Heart right ventricle (tissue), 16 donors: ENCODE data around the gene PTPRN2. TPM values are rescaled to one million over a fixed set of nuclear protein-coding genes. Genes with fewer than 3 reads are reported as not detected.

Experiments
- ATAC-seq, 8 donors: fragments of 200-7000 bp; cut with Tn5 transposase; one replicate each; pipeline ENCODE4 v1.9.1; 2020; ENCODE audit warnings: mild to moderate bottlenecking in 8 of 8, moderate library complexity in 8 of 8, moderate number of reproducible peaks in 1 of 8
- DNase-seq, 2 donors: peaks; one replicate each; pipeline ENCODE4 v3.0.0-alpha.2; 2020
- H3K27ac ChIP-seq, 10 donors: fragments of 200-600 bp; sonication (generic) in 2 of 10; one replicate each; pipeline versions ENCODE4 v1.5.0 to v1.8.0; 2020 to 2022; ENCODE audit warnings: mild to moderate bottlenecking in 3 of 10
- H3K27me3 ChIP-seq, 7 donors: fragments of 200-600 bp; one replicate each; pipeline ENCODE4 v1.8.0; 2021 to 2022; ENCODE audit warnings: mild to moderate bottlenecking in 2 of 7
- H3K36me3 ChIP-seq, 9 donors: fragments of 200-600 bp; sonication (generic) in 1 of 9; one replicate each; pipeline versions ENCODE4 v1.5.0 to v1.8.0; 2020 to 2022; ENCODE audit warnings: mild to moderate bottlenecking in 2 of 9
- H3K4me1 ChIP-seq, 9 donors: fragments of 200-600 bp; sonication (generic) in 1 of 9; one replicate each; pipeline versions ENCODE4 v1.5.0 to v1.8.0; 2020 to 2022; ENCODE audit warnings: mild to moderate bottlenecking in 4 of 9
- H3K4me3 ChIP-seq, 10 donors: fragments of 200-600 bp; sonication (generic) in 2 of 10; one replicate each; pipeline versions ENCODE4 v1.5.0 to v1.8.0; 2020 to 2022; ENCODE audit warnings: mild to moderate bottlenecking in 7 of 10, moderate library complexity in 2 of 10
- H3K9me3 ChIP-seq, 11 donors: fragments of 200-600 bp in 10 of 11; sonication (generic) in 2 of 11; one replicate each; pipeline versions ENCODE4 v1.5.0 to v1.8.0; 2013 to 2022; ENCODE audit warnings: mild to moderate bottlenecking in 2 of 11, control low read depth in 1 of 11, moderate library complexity in 1 of 11
- CTCF ChIP-seq, 9 donors: fragments of 200-600 bp; sonication (generic) in 2 of 9; IDR thresholded peaks; one replicate each; pipeline versions ENCODE4 v1.5.0 to v1.8.0; 2021 to 2022; ENCODE audit warnings: antibody characterized with exemption in 9 of 9, mild to moderate bottlenecking in 5 of 9, moderate library complexity in 1 of 9
- WGBS, 2 donors: extraction: QIAGEN DNeasy Blood & Tissue Kit; methylation state at CpG; one replicate each; pipeline ENCODE4 v1.1.7; 2013; ENCODE audit warnings: inconsistent platforms in 1 of 2; 5-methylcytosine and 5-hydroxymethylcytosine counted together
- intact Hi-C, 10 donors: fragments of 100-400 bp; cut with DNase I; formaldehyde crosslinking; loops; one replicate each; pipeline versions ENCODE4 v1.11.1 to v1.14.2; 2022
- polyA plus RNA-seq, 2 donors: library from polyadenylated mRNA; stranded (reverse); fragments of 200-250 nt; gene quantifications; one replicate each; pipeline ENCODE4 v1.2.3, GENCODE V29; 2013
- total RNA-seq, 10 donors: library from RNA; stranded (reverse); fragmentation: NEBNext Ultra II Directional in 3 of 10; extraction: Animal tissue kit (Norgen Biotek cat#: 25700) in 3 of 10; gene quantifications; one replicate each; pipeline versions ENCODE4 v1.2.1 to v1.2.4, GENCODE V29; 2021 to 2023
- donor health status: Arrhythmogenic right ventricular cardiomyopathy.
- donor health status: ischemic (EF 13 %, LVEDD 7.1; RV severe dilation, severe dysfunction).
- donor health status: healthy with polysubstance abuse.
- donor health status: DM: no; HTN: yes; CAD: no.
- donor health status: DM: no; HTN: no; CAD: no.
- donor health status: ischemic (EF 25% LVEDD 6.9; RV normal size, moderate dysfunction).
- donor health status: ischemic (EF 25% LVEDD 5.7; RV mildly dilated, moderate dysfunction).
- donor health status: healthy.
- donor health status: DM: yes; HTN: yes; CAD: no.
- donor health status: Ischemic cardiomyopathy.
- donor health status: ischemic (EF 35%, LVEDD 5.7; RV mildly dilated, moderate dysfunction).
- donor health status: nonischemic (EF 11% LVEDD 7.7; RV severe dilation, severe dysfunction).
- donor health status: DM: yes; HTN: yes; CAD: no.
- donor health status: PGD.
- donor health status: ischemic (EF 29% LVEDD 5.4; RV normal size, mild dysfunction).
- donor health status: nonischemic (EF 23%, LVEDD 6.1; RV moderate dilation, normal function).

Gene PTPRN2
- total and polyA plus RNA-seq, 12 donors, result 0.82 to 1.8 (median 1.3) TPM

GRCh38 chr7:157972914-157973313 lies 614.7 kb downstream of the PTPRN2 start:
- no peak for ATAC-seq
- H3K4me3 ChIP-seq, result no peak overlapping the region
- H3K4me1 ChIP-seq, result no peaks in the 10 kb centered on the region
- no peak for TF ChIP-seq CTCF (IDR thresholded peaks at IDR 0.05)
- no peak overlapping the region for H3K27ac ChIP-seq
- intact Hi-C loops, result no loop called here
- H3K36me3 ChIP-seq, result no peaks in the 10 kb centered on the region
- H3K27me3 ChIP-seq, result peaks cover 0 to 10% (median 5%) of the 10 kb centered on the region in 7 donors
- 72 to 81% methylated on average over 5 of the region's 5 CpGs for WGBS, 2 donors
- DNase-seq, result no peak
- peaks cover 0 to 53% (median 19%) of the 10 kb centered on the region in 11 donors for H3K9me3 ChIP-seq

- no peak overlapping the region for H3K4me3 ChIP-seq
- DNase-seq, result no peak
- no peak for ATAC-seq
Measured at GRCh38 chr7:157971501-157971900, 616.1 kb downstream of the PTPRN2 start.

GRCh38 chr7:157970744-157971143 lies 616.9 kb downstream of the PTPRN2 start:
- Histone ChIP-seq H3K27ac (no peak overlapping the region), H3K4me1 (no peaks in the 10 kb centered on the region), H3K36me3 (no peaks in the 10 kb centered on the region), H3K4me3 (no peak overlapping the region), H3K9me3 (peaks cover 0 to 53% (median 19%) of the 10 kb centered on the region in 11 donors), H3K27me3 (peaks cover 0 to 17% (median 6%) of the 10 kb centered on the region in 7 donors)
- intact Hi-C loops, result no loop called here
- TF ChIP-seq CTCF (IDR thresholded peaks at IDR 0.05), result no peak
- DNase-seq (no peak), ATAC-seq (no peak)
- 60 to 75% methylated on average over 3 of the region's 3 CpGs for WGBS, 2 donors

More at GRCh38 chr7:157971501-157971900, 616.1 kb downstream of the PTPRN2 start:
- no peak for TF ChIP-seq CTCF (IDR thresholded peaks at IDR 0.05)
- intact Hi-C loops, result no loop called here
- Histone ChIP-seq H3K4me1 (no peaks in the 10 kb centered on the region), H3K9me3 (peaks cover 0 to 53% (median 19%) of the 10 kb centered on the region in 11 donors), H3K36me3 (no peaks in the 10 kb centered on the region), H3K27me3 (peaks cover 0 to 17% (median 7%) of the 10 kb centered on the region in 7 donors), H3K27ac (no peak overlapping the region)
- WGBS, 2 donors, result 76% methylated on average over 5 of the region's 5 CpGs

- Histone ChIP-seq H3K27ac (no peak overlapping the region), H3K4me1 (no peaks in the 10 kb centered on the region), H3K36me3 (no peaks in the 10 kb centered on the region), H3K4me3 (no peak overlapping the region), H3K27me3 (peaks cover 0 to 22% (median 6%) of the 10 kb centered on the region in 7 donors), H3K9me3 (peaks cover 0 to 47% (median 17%) of the 10 kb centered on the region in 11 donors)
- intact Hi-C loops, result no loop called here
- TF ChIP-seq CTCF (IDR thresholded peaks at IDR 0.05), result no peak
- WGBS, 2 donors, result 82 to 85% methylated on average over 2 of the region's 2 CpGs
- DNase-seq (no peak), ATAC-seq (no peak)
Measured at GRCh38 chr7:157969995-157970394, 617.6 kb downstream of the PTPRN2 start.
